Measurements from ENCODE around the gene MICU2.

Gene MICU2, protein sequence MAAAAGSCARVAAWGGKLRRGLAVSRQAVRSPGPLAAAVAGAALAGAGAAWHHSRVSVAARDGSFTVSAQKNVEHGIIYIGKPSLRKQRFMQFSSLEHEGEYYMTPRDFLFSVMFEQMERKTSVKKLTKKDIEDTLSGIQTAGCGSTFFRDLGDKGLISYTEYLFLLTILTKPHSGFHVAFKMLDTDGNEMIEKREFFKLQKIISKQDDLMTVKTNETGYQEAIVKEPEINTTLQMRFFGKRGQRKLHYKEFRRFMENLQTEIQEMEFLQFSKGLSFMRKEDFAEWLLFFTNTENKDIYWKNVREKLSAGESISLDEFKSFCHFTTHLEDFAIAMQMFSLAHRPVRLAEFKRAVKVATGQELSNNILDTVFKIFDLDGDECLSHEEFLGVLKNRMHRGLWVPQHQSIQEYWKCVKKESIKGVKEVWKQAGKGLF

DNA sequence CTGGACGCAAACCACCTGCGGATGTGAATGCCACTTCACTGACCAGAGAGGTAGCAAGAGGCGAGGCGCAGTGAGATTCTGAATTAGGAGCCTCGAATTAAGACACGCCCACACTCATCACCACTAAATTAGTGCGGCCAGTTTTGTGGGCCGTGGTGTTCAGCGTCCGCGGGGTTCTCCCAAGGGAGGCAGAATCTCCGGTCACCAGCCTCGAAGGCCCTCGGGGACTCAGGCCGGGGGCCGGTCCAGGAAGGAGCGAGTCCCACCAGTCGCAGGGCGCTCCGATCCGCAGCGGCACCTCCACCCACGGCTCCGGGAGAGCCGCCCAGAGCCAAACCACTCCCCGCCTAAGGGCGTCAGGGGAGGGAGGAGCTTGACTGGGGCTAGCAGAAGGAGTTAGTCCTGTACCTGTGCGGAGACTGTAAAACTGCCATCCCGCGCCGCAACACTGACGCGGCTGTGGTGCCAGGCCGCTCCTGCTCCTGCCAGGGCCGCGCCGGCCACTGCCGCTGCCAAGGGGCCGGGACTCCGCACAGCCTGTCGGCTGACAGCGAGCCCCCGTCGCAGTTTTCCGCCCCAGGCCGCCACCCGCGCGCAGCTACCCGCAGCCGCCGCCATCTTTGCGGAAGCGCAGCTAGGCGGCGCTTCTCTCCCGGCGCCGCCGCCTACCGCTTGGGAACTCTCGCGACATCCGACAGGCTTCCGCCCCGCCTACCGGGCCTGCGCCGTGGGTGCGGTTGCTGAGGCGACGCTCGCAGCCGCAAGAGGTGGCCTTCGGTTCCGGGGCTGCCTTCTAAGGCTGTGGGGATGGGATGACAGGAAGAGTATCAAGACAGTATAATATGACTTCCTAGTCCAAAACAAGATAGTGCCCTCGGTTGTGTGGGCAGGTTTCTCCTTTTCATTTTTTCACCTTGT is at the start of gene MICU2:
Gene MICU2, minus strand, starts transcription at position 640 of the 918 bp plus-strand sequence. Its CDS starts 22 bp downstream, at position 618.
- TF ChIP-seq, protein P1, sequence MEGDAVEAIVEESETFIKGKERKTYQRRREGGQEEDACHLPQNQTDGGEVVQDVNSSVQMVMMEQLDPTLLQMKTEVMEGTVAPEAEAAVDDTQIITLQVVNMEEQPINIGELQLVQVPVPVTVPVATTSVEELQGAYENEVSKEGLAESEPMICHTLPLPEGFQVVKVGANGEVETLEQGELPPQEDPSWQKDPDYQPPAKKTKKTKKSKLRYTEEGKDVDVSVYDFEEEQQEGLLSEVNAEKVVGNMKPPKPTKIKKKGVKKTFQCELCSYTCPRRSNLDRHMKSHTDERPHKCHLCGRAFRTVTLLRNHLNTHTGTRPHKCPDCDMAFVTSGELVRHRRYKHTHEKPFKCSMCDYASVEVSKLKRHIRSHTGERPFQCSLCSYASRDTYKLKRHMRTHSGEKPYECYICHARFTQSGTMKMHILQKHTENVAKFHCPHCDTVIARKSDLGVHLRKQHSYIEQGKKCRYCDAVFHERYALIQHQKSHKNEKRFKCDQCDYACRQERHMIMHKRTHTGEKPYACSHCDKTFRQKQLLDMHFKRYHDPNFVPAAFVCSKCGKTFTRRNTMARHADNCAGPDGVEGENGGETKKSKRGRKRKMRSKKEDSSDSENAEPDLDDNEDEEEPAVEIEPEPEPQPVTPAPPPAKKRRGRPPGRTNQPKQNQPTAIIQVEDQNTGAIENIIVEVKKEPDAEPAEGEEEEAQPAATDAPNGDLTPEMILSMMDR (conservative IDR thresholded peaks at IDR 0.05; ENCODE audit: low read depth, low read length) = no peak
- H3K4me3 ChIP-seq (ENCODE audit: low read length) = peak within 1 kb of the TSS; percentile 81
- DNase-seq (ENCODE audit: low read depth) = peak; percentile 88

- no peak for DNase-seq (ENCODE audit: low read depth)
- TF ChIP-seq, protein P1 (conservative IDR thresholded peaks at IDR 0.05; ENCODE audit: low read depth, low read length) = no peak
These were observed 37.7 kb upstream of the MICU2 start for GRCh38 chr13:21641629-21642028.

GRCh38 chr13:21639561-21639960 is 35.6 kb upstream of the MICU2 start:
- TF ChIP-seq, protein P1 (conservative IDR thresholded peaks at IDR 0.05; ENCODE audit: low read depth, low read length) = no peak
- no peak overlapping the region for H3K4me3 ChIP-seq (ENCODE audit: low read length)
- no peak for DNase-seq (ENCODE audit: low read depth)

More at GRCh38 chr13:21641629-21642028, 37.7 kb upstream of the MICU2 start:
- no peak overlapping the region for H3K4me3 ChIP-seq (ENCODE audit: low read length)

DNA sequence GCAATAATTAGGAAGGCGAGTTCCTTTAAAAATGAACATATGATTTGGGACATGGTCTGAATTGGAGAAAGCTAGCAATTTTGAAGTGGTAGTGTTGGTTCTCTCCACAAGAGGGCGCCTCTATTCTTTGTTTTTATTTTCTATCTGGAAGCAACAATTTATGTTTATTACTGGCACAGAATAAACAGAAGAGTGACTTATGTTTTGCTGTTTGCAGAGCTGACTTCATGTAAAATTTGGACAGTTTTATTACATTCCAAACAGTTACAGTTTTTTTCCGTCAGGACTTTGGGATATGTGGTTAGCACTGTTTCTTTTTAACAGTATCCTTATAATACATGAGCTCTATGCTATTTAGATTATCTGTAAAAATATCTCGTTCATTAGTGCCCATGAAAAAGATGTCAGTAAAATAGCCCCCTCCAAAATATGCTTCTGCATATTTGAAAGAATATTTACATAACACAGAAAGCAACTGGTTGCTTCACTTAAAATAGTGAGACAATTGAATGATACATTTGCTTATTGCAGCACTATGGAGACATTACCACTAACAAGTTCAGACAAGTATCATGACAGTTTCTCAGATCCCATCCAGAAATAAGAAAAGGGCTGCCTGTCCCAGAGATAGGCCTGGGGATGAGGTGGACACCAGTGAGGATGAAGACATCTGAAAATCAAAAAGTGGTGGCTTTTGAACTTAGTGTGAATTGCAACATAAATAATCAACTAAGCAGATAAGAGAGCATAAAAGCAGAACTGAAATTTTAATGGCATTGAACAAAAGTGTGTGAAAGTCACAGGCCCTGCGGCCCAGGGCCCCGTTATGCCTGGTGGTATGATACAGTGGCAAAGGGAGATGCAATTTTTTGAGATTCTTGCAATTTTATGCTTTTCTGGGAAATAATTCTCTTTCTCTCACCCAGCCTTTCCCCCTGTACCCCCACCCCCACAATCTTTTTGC is 34.6 kb upstream of the MICU2 start:
- DNase-seq (ENCODE audit: low read depth) = no peak
- H3K4me3 ChIP-seq (ENCODE audit: low read length) = no peak overlapping the region
- TF ChIP-seq, protein P1 (conservative IDR thresholded peaks at IDR 0.05; ENCODE audit: low read depth, low read length) = peak; percentile 67

DNA sequence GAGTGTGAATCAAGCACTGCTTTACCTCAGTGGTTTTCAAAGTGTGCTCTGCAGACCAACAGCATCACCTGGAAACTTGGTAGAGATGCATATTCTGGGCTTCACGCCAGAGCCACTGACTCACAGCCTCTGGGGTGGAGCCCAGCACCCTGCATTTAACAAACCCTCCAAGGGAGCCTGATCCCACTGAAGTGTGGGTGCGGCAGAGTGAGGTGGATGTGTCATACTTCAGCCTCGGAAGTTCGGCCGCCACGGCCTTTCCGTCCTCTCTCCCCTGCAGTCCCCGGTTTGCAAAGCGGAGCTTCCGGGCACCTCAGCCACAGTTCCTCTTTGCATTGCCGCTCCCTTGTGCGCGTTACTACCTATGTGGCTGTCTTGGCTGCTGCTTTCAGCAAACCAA is 33.3 kb upstream of the MICU2 start:
- TF ChIP-seq, protein P1 (conservative IDR thresholded peaks at IDR 0.05; ENCODE audit: low read depth, low read length) = no peak
- H3K4me3 ChIP-seq (ENCODE audit: low read length) = no peak overlapping the region
- DNase-seq (ENCODE audit: low read depth) = peak; percentile 36

- H3K4me3 ChIP-seq (ENCODE audit: low read length) = no peak overlapping the region
- TF ChIP-seq, protein P1 (conservative IDR thresholded peaks at IDR 0.05; ENCODE audit: low read depth, low read length) = no peak
- no peak for DNase-seq (ENCODE audit: low read depth)
These were observed 32.7 kb upstream of the MICU2 start for GRCh38 chr13:21636656-21637055.
